Right ventricle myocardium superior (tissue), 1 donor: ENCODE results near the gene HIPK1. TPM values are rescaled to one million over a fixed set of nuclear protein-coding genes. Genes with fewer than 3 reads are reported as not detected.

Experiments used
- ATAC-seq: fragments of 200-7000 bp; cut with Tn5 transposase; one replicate; pipeline ENCODE4 v1.9.1; 2020; ENCODE audit warnings: mild to moderate bottlenecking; ENCODE audit not compliant: poor library complexity
- DNase-seq: peaks from one replicate; pipeline ENCODE4 v3.0.0-alpha.2; 2020
- intact Hi-C: fragments of 100-400 bp; cut with DNase I; formaldehyde crosslinking; loops from one replicate; pipeline ENCODE4 v1.11.2; 2022
- total RNA-seq: library from RNA; stranded (reverse); fragmentation: NEBNext Ultra II Directional; extraction: Animal tissue kit (Norgen Biotek cat#: 25700); gene quantifications from one replicate; pipeline ENCODE4 v1.2.1, GENCODE V29; 2021
- donor health status: DM: no; HTN: yes; CAD: no; lungs with severe emphysema.

Gene HIPK1
- total RNA-seq, 1 donor from 2014 or later: 52.4 TPM

DNA sequence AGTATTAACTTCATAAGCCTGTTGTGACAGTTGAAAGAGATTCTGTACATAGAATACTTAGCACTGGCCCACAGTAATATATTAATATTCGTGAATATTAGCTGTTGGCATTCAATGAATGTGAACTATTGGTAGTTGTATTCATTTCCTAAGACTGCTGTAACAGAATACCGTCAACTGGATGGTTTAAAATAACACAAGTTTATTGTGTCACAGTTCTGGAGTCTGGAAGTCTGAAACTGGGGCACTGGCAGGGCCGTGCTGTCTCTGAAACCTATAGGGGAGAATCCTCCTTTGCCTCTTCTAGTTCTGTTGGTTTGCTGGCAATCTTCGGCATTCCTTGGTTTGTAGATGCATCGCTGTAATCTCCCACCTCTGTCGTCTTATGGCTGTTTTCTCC is 97.7 kb downstream of the HIPK1 start:
- no peak for DNase-seq
- intact Hi-C loops: no loop called here

More for the DNA sequence above, 97.7 kb downstream of the HIPK1 start:
- ATAC-seq: no peak

Other genes starting within 250 kb of the HIPK1 start
- gene PHTF1, start 169.8 kb upstream of the HIPK1 start, total RNA-seq: 6.5 TPM
- gene RSBN1, start 116.8 kb upstream of the HIPK1 start, total RNA-seq: 9.6 TPM
- 0.35 TPM for gene PTPN22, start 57.6 kb upstream of the HIPK1 start, total RNA-seq
- not detected for gene BCL2L15, start 41.7 kb upstream of the HIPK1 start, total RNA-seq
- gene AP4B1, start 24.5 kb upstream of the HIPK1 start, total RNA-seq: 11.4 TPM
- gene DCLRE1B, start 24.0 kb upstream of the HIPK1 start, total RNA-seq: 2.2 TPM
- 10.9 TPM for gene OLFML3, start 50.1 kb downstream of the HIPK1 start, total RNA-seq
- gene SYT6, start 224.5 kb downstream of the HIPK1 start, total RNA-seq: not detected